ENCODE measurements around the gene ART1. TPM values are rescaled to one million over a fixed set of nuclear protein-coding genes. Genes with fewer than 3 reads are reported as not detected.

ART1 gene
- total and polyA plus RNA-seq, 2 of the 8 experiments (the other 6 are each of a cell fraction or from before 2014, with no cell fraction given): not detected

GRCh38 chr11:3674189-3674588, 29.3 kb downstream of the ART1 start:
- H2BK12ac ChIP-seq (ENCODE audit: low read depth, low read length): no peak overlapping the region
- no peaks in the 10 kb centered on the region for H3K4me1 ChIP-seq (replicated peaks in 1 of 4; ENCODE audit: control insufficient read depth in 3 of 4, insufficient read depth in 4 of 4, low read length in 3 of 4)
- no peak overlapping the region for H4K91ac ChIP-seq (replicated peaks; ENCODE audit: insufficient read length, low read length)
- H3K23ac ChIP-seq (ENCODE audit: insufficient read length): no peak overlapping the region
- no peaks in the 10 kb centered on the region for H3K27me3 ChIP-seq (replicated peaks in 1 of 4; ENCODE audit: control insufficient read depth in 3 of 4, extremely low read depth in 1 of 4, insufficient read depth in 3 of 4, low read length in 3 of 4)
- no peak overlapping the region for H2AFZ ChIP-seq (ENCODE audit: low read length)
- H2BK5ac ChIP-seq (ENCODE audit: low read depth, low read length): no peak overlapping the region
- H4K20me1 ChIP-seq (replicated peaks in 1 of 2; ENCODE audit: control insufficient read depth in 1 of 2, insufficient read depth in 2 of 2, low read length in 2 of 2): peaks cover 3% of the 10 kb centered on the region in 2 experiments
- no peak overlapping the region for H2AK5ac ChIP-seq (ENCODE audit: low read depth, low read length)
- no peak overlapping the region for H3K4me3 ChIP-seq (ENCODE audit: extremely low read depth in 1 of 4, insufficient read depth in 2 of 4, low read depth in 3 of 4, low read length in 4 of 4)
- H3K4me2 ChIP-seq (ENCODE audit: insufficient read depth in 1 of 2, low read depth in 2 of 2, low read length in 2 of 2): no peak overlapping the region
- H3K14ac ChIP-seq (ENCODE audit: insufficient read length): no peak overlapping the region
- H2BK20ac ChIP-seq (ENCODE audit: low read length): no peak overlapping the region
- peak in 1 of 2 experiments; percentile 5 for DNase-seq (ENCODE audit: low read depth in 1 of 2, low spot score in 2 of 2)
- H2BK15ac ChIP-seq (ENCODE audit: low read length): no peak overlapping the region
- peaks cover 17 to 59% (median 47%) of the 10 kb centered on the region in 4 experiments; a peak in 7 of 8 replicates for H3K36me3 ChIP-seq (ENCODE audit: control insufficient read depth in 2 of 4, insufficient read depth in 4 of 4, low read length in 3 of 4)
- no CpG with 5 or more reads among the region's 1 CpG for WGBS, 2 experiments (ENCODE audit: extremely low coverage in 1 of 2, insufficient coverage in 1 of 2, insufficient read length in 1 of 2, insufficient replicate concordance in 2 of 2, low coverage in 1 of 2, low lambda C conversion rate in 2 of 2, missing lambda C conversion rate in 1 of 2)
- H4K5ac ChIP-seq (ENCODE audit: insufficient read length, low read depth, low read length): no peak overlapping the region
- H3K4ac ChIP-seq (replicated peaks; ENCODE audit: insufficient read length, low read depth, low read length): no peak overlapping the region
- no peaks in the 10 kb centered on the region for H3K23me2 ChIP-seq (ENCODE audit: low read depth, low read length)
- H2BK120ac ChIP-seq (replicated peaks; ENCODE audit: low read depth, low read length): no peak overlapping the region
- no peak overlapping the region for H3K18ac ChIP-seq (ENCODE audit: extremely low read depth, low read length)
- H3K9me3 ChIP-seq (ENCODE audit: insufficient read depth in 2 of 2, low read depth in 1 of 2, low read length in 1 of 2): no peaks in the 10 kb centered on the region
- POLR2A ChIA-PET (ENCODE audit: partially characterized antibody): interaction anchor here (1.4 kb wide), 1 partner anchor 11 kb away, joined by 3 read pairs; no protein-coding TSS in a partner anchor
- H3K56ac ChIP-seq (replicated peaks; ENCODE audit: insufficient read length, low read depth, low read length): no peak overlapping the region
- H3K79me2 ChIP-seq (ENCODE audit: control insufficient read depth in 1 of 2, insufficient read depth in 2 of 2, low read length in 2 of 2): no peaks in the 10 kb centered on the region
- CTCF ChIA-PET (ENCODE audit: partially characterized antibody): no interaction called here
- no peak for FAIRE-seq
- no peak overlapping the region for H3K9ac ChIP-seq (replicated peaks in 1 of 4; ENCODE audit: extremely low read depth in 1 of 4, low read depth in 3 of 4, low read length in 3 of 4)
- no peak overlapping the region for H4K8ac ChIP-seq (ENCODE audit: extremely low read depth, insufficient read depth, low read length)
- no peaks in the 10 kb centered on the region for H3K79me1 ChIP-seq (ENCODE audit: low read depth, low read length)
- no peak overlapping the region for H3K27ac ChIP-seq (ENCODE audit: low read depth, low read length)
- no peak for TF ChIP-seq EZH2 (IDR thresholded peaks at IDR 0.05; ENCODE audit: low read depth, low read length, severe bottlenecking)
- TF ChIP-seq SIN3A (conservative IDR thresholded peaks at IDR 0.05 in 1 of 2, IDR thresholded peaks at IDR 0.05 in 1 of 2; ENCODE audit: low read depth in 1 of 2, low read length in 2 of 2): no peak
- TF ChIP-seq ATF2 (IDR thresholded peaks at IDR 0.05; ENCODE audit: low read length): no peak
- no peak for TF ChIP-seq TEAD4 (IDR thresholded peaks at IDR 0.05; ENCODE audit: low read depth, low read length)
- no peak for TF ChIP-seq E2F6 (IDR thresholded peaks at IDR 0.05)
- TF ChIP-seq RNF2 (IDR thresholded peaks at IDR 0.05; ENCODE audit: borderline replicate concordance, low read depth, low read length, missing control alignments, poor library complexity, severe bottlenecking): no peak
- no peak for TF ChIP-seq POLR2AphosphoS5 (IDR thresholded peaks at IDR 0.05; ENCODE audit: low read depth, low read length)
- TF ChIP-seq TAF7 (optimal IDR thresholded peaks at IDR 0.05; ENCODE audit: borderline replicate concordance, low read depth, low read length): no peak
- TF ChIP-seq ZNF274 (IDR thresholded peaks at IDR 0.05; ENCODE audit: borderline replicate concordance, extremely low read depth, low read length): no peak
- TF ChIP-seq EP300 (IDR thresholded peaks at IDR 0.05; ENCODE audit: borderline replicate concordance in 1 of 2, low read depth in 2 of 2, low read length in 2 of 2): no peak

Data from H1 (cell line).